MCF 10A (cell line): ENCODE data around the gene LY9. TPM values are rescaled to one million over a fixed set of nuclear protein-coding genes. Genes with fewer than 3 reads are reported as not detected.
A peak's percentile ranks its signal among the peaks of the same experiment; 100 is the strongest.

Experiments used
- BruUV-seq: library from RNA; stranded (reverse); fragments of 400-500 nt; replicated peaks from 2 replicates; lab custom pipeline; 2021; lab: Mats Ljungman, UMichigan
- CTCF ChIA-PET: fragments of 300-600 bp; sonication (Branson Sonifier 250); formaldehyde crosslinking; extraction: SDS; loops from one replicate; lab custom pipeline; 2021; ENCODE audit warnings: antibody characterized with exemption, inconsistent platforms; lab: Yijun Ruan, JAX
- POLR2A ChIA-PET: fragments of 300-600, 350-650 bp; sonication (Branson Sonifier 250); formaldehyde crosslinking; extraction: SDS; loops from one replicate; lab custom pipeline; 2020; ENCODE audit warnings: antibody characterized with exemption, inconsistent platforms; lab: Yijun Ruan, JAX
- DNase-seq: peaks from one replicate; pipeline ENCODE4 v3.0.0-alpha.2; 2018; ENCODE audit not compliant: unreplicated experiment
- H3K27ac Mint-ChIP-seq: one replicate; pipeline ENCODE4 v1.8.0; 2022; ENCODE audit warnings: mild to moderate bottlenecking, low read depth, mixed read lengths; ENCODE audit not compliant: unreplicated experiment
- H3K27me3 Mint-ChIP-seq: one replicate; pipeline ENCODE4 v1.8.0; 2022; ENCODE audit warnings: mixed read lengths; ENCODE audit not compliant: insufficient read depth, unreplicated experiment
- H3K36me3 Mint-ChIP-seq: one replicate; pipeline ENCODE4 v1.8.0; 2022; ENCODE audit warnings: mild to moderate bottlenecking, moderate library complexity, mixed read lengths; ENCODE audit not compliant: insufficient read depth, unreplicated experiment
- H3K4me1 Mint-ChIP-seq: one replicate; pipeline ENCODE4 v1.8.0; 2022; ENCODE audit warnings: mixed read lengths; ENCODE audit not compliant: insufficient read depth, unreplicated experiment
- H3K4me3 Mint-ChIP-seq: one replicate; pipeline ENCODE4 v1.8.0; 2022; ENCODE audit warnings: mild to moderate bottlenecking, moderate library complexity, mixed read lengths; ENCODE audit not compliant: unreplicated experiment
- H3K9me3 Mint-ChIP-seq: one replicate; pipeline ENCODE4 v1.8.0; 2022; ENCODE audit warnings: mixed read lengths; ENCODE audit not compliant: unreplicated experiment
- intact Hi-C: fragments of 100-400 bp; cut with micrococcal nuclease; formaldehyde crosslinking; loops from 2 replicates; pipeline ENCODE4 v1.14.1; 2022
- total RNA-seq: library from RNA; stranded (reverse); gene quantifications from 2 replicates; pipeline ENCODE4 v1.2.3, GENCODE V29; 2022
- TF ChIP-seq, protein P1 (sequence below): fragments of 200-600 bp; IDR thresholded peaks from one replicate; pipeline ENCODE4 v1.8.0; 2022; ENCODE audit warnings: antibody characterized with exemption, mild to moderate bottlenecking; ENCODE audit not compliant: unreplicated experiment

LY9 gene
- total RNA-seq, 1 experiment from 2014 or later: not detected

DNA sequence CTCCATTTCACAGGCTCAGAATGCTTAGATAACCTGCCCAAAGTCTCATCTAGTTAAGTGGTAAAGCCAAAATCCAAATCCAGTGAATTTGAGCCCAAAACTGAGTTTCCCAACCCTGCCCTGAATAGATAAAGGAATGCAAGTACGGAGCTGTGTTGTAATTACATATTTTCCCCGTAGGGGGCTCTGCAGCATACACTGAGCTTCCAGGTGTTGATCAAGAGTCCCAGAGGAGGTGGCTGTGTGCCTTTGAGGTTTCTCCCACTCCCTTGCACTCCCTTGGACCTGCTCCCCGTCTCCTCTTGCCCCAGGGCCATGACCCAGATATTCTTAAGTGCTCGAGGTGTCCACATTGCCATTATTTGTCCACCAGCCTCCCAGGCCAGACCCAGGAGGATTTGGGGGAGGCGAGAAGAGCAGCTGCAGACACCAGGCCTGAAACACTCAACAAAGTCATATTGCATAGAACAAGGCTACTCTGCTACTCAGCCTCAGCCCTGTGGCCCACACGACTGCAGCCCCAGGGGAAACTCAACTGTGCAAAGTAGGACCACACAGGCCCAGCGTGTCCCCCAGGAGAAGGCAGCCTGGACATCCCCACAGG, 18.4 kb upstream of the LY9 start:
- Mint-ChIP-seq H3K27me3 (no peaks in the 10 kb centered on the region), H3K9me3 (no peaks in the 10 kb centered on the region), H3K36me3 (no peaks in the 10 kb centered on the region), H3K4me3 (no peak overlapping the region), H3K4me1 (no peaks in the 10 kb centered on the region), H3K27ac (no peak overlapping the region)
- TF ChIP-seq, protein P1, sequence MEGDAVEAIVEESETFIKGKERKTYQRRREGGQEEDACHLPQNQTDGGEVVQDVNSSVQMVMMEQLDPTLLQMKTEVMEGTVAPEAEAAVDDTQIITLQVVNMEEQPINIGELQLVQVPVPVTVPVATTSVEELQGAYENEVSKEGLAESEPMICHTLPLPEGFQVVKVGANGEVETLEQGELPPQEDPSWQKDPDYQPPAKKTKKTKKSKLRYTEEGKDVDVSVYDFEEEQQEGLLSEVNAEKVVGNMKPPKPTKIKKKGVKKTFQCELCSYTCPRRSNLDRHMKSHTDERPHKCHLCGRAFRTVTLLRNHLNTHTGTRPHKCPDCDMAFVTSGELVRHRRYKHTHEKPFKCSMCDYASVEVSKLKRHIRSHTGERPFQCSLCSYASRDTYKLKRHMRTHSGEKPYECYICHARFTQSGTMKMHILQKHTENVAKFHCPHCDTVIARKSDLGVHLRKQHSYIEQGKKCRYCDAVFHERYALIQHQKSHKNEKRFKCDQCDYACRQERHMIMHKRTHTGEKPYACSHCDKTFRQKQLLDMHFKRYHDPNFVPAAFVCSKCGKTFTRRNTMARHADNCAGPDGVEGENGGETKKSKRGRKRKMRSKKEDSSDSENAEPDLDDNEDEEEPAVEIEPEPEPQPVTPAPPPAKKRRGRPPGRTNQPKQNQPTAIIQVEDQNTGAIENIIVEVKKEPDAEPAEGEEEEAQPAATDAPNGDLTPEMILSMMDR: peak; percentile 85
- intact Hi-C loops: loop anchor here (1.0 to 2.0 kb wide), 3 partner anchors 53 to 174 kb away; no protein-coding TSS in a partner anchor
- ChIA-PET POLR2A (interaction anchor here (0.6 to 2.5 kb wide), 4 partner anchors 10 to 651 kb away, joined by 3 to 11 read pairs (median 4); no protein-coding TSS in a partner anchor), CTCF (interaction anchor here (0.5 to 6.5 kb wide), 13 partner anchors 9 to 454 kb away, joined by 3 to 63 read pairs (median 3); partner anchors contain the start of gene LY9)
- peak; percentile 71 for DNase-seq
- BruUV-seq: no TSS peak

DNA sequence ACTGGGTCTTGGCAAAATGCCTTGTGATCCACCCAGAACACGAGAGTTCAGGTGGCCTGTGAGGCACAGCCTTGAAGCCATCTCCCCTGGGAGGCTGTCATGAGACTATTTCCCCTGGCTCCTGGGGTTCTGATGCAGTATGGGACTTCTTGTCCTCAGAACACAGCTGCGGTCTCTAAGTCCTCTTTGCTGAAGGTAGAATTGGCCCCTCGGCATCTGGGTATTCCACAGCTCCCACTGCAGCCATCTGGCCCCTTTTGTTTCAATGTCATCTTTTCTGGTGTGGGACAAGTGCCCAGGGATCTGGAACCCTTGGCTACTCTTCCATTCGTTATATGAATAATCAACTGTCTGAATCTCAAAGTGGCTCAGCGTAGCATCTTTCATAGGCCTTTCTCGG, 17.0 kb upstream of the LY9 start:
- no peak overlapping the region for H3K4me3 Mint-ChIP-seq
- H3K36me3 Mint-ChIP-seq: no peaks in the 10 kb centered on the region
- TF ChIP-seq, protein P1: no peak
- intact Hi-C loops: no loop called here
- DNase-seq: no peak
- no peaks in the 10 kb centered on the region for H3K27me3 Mint-ChIP-seq
- BruUV-seq: no TSS peak
- no peaks in the 10 kb centered on the region for H3K9me3 Mint-ChIP-seq
- no peak overlapping the region for H3K27ac Mint-ChIP-seq
- CTCF ChIA-PET: interaction anchor here (0.6 to 6.5 kb wide), 8 partner anchors 10 to 169 kb away, joined by 3 to 63 read pairs (median 3); no protein-coding TSS in a partner anchor
- no peaks in the 10 kb centered on the region for H3K4me1 Mint-ChIP-seq
- POLR2A ChIA-PET: interaction anchor here (0.7 kb wide), 1 partner anchor 48 kb away, joined by 3 read pairs; no protein-coding TSS in a partner anchor

DNA sequence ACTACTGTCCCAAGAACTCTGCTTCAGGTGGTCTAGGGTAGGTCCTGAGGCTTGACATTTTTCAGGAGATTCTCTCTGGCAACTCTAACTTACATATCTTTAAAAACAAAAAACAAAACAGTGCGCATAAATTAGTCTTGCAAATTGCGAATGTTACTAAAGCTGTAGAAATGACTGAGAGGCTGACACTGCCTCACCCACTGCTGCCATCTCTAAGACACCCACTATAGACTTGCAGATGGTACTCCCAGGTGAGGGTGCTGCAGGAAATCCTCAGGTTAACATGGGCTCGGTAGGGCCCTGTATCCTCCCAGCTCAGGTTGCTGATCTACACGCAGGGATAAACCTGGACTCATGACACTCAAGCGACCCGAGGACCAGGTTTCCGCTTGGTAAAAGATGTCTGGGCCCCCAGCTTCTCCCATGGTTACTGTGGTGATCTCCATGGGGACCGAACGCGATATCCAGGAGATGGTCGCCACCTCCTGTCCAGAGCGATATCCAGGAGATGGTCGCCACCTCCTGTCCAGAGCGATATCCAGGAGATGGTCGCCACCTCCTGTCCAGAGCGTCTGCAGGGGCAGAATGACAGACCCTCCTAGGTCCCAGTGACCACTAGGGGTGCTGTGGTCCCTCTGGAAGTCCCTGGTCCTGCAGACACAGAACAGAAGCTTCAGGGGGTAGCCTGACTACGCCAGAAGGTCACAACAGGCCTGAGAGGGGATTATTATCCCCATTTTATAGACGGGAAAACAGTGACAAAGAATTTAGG, 16.2 kb upstream of the LY9 start:
- TF ChIP-seq, protein P1: peak; percentile 41
- Mint-ChIP-seq H3K27me3 (no peaks in the 10 kb centered on the region), H3K27ac (no peak overlapping the region), H3K9me3 (no peaks in the 10 kb centered on the region), H3K4me1 (no peaks in the 10 kb centered on the region), H3K36me3 (no peaks in the 10 kb centered on the region), H3K4me3 (no peak overlapping the region)
- intact Hi-C loops: no loop called here
- CTCF ChIA-PET: interaction anchor here (0.5 to 6.5 kb wide), 16 partner anchors 11 to 448 kb away, joined by 3 to 63 read pairs (median 3); no protein-coding TSS in a partner anchor
- POLR2A ChIA-PET: no interaction called here
- no TSS peak for BruUV-seq
- DNase-seq: peak; percentile 48

DNA sequence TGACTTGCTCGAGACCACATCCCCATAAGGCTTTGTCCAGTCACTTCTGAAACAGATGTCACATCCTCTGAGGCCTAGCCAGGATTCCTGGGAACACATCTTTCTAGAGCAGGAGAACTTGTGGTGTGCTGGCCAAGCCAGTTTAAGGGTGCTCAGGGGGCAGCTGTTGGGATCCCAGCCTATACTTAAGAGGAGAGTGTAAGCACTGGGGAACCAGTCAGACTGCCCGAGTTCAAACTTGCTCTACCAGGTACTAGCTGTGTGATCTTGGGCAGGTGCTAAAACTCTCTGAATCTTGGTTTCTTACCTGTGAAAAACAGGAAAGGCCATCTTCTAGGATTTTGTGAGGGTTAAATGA, 15.6 kb upstream of the LY9 start:
- BruUV-seq: no TSS peak
- DNase-seq: no peak
- ChIA-PET POLR2A (no interaction called here), CTCF (interaction anchor here (0.5 to 6.5 kb wide), 13 partner anchors 12 to 447 kb away, joined by 3 to 63 read pairs (median 3); no protein-coding TSS in a partner anchor)
- Mint-ChIP-seq H3K4me1 (no peaks in the 10 kb centered on the region), H3K27ac (no peak overlapping the region), H3K36me3 (no peaks in the 10 kb centered on the region), H3K4me3 (no peak overlapping the region), H3K9me3 (no peaks in the 10 kb centered on the region), H3K27me3 (no peaks in the 10 kb centered on the region)
- intact Hi-C loops: no loop called here
- TF ChIP-seq, protein P1: no peak
